GM12878 (cell line): ENCODE data around the gene MAD1L1.

ENCODE experiments used
- BACH1 ChIP-seq: fragments of 450-650 bp; IDR thresholded peaks from 2 replicates; pipeline ENCODE4 v1.6.1; 2017; ENCODE audit warnings: mild to moderate bottlenecking, borderline replicate concordance
- ETV6 ChIP-seq, 2 experiments: fragments of 450-650 bp in 1 of 2; IDR thresholded peaks in 1 of 2; conservative IDR thresholded peaks in 1 of 2; 2 replicates each; pipeline ENCODE4 v1.6.1; 2014; ENCODE audit warnings: antibody characterized with exemption in 1 of 2, borderline replicate concordance in 1 of 2, low read depth in 1 of 2, mild to moderate bottlenecking in 1 of 2, moderate library complexity in 1 of 2
- MXI1 ChIP-seq: fragments of 150-350 bp; IDR thresholded peaks from 2 replicates; pipeline ENCODE4 v1.6.1; 2011; ENCODE audit warnings: low read depth, mild to moderate bottlenecking, inconsistent platforms, low read length, improper control_type of control experiment

GRCh38 chr7:2125931-2126330, 106.8 kb downstream of the MAD1L1 start:
- TF ChIP-seq ETV6 (conservative IDR thresholded peaks at IDR 0.05 in 1 of 2, IDR thresholded peaks at IDR 0.05 in 1 of 2; ENCODE audit: borderline replicate concordance in 1 of 2, low read depth in 1 of 2) (no peak), BACH1 (no peak), MXI1 (no peak)
